ENCODE data around the gene ZIC4.

ZIC4 gene

GRCh38 chr3:147383617-147384016 lies 22.7 kb downstream of the ZIC4 start:
- peaks cover 59 to 72% of the 10 kb centered on the region in 2 donors for H3K27me3 ChIP-seq (ENCODE audit: control insufficient read depth in 2 of 2, insufficient read depth in 2 of 2, low read length in 2 of 2)
- H3K27ac ChIP-seq (ENCODE audit: low read depth in 2 of 2, low read length in 2 of 2), result no peak overlapping the region
- H3K9ac ChIP-seq (ENCODE audit: low read depth in 1 of 2, low read length in 2 of 2), result no peak overlapping the region
- no peaks in the 10 kb centered on the region for H3K4me1 ChIP-seq (ENCODE audit: control insufficient read depth in 2 of 2, insufficient read depth in 2 of 2, low read length in 2 of 2)
- H3K9me3 ChIP-seq (ENCODE audit: control insufficient read depth in 2 of 2, low read length in 2 of 2), result no peaks in the 10 kb centered on the region
- no peak overlapping the region for H3K4me3 ChIP-seq (ENCODE audit: low read length in 2 of 2)
- H3K36me3 ChIP-seq (ENCODE audit: control insufficient read depth in 2 of 2, insufficient read depth in 2 of 2, low read length in 2 of 2), result no peaks in the 10 kb centered on the region

GRCh38 chr3:147381596-147381995 lies 24.7 kb downstream of the ZIC4 start:
- Histone ChIP-seq H3K4me1 (ENCODE audit: control insufficient read depth in 2 of 2, insufficient read depth in 2 of 2, low read length in 2 of 2) (no peaks in the 10 kb centered on the region), H3K36me3 (ENCODE audit: control insufficient read depth in 2 of 2, insufficient read depth in 2 of 2, low read length in 2 of 2) (no peaks in the 10 kb centered on the region), H3K9ac (ENCODE audit: low read depth in 1 of 2, low read length in 2 of 2) (no peak overlapping the region), H3K27ac (ENCODE audit: low read depth in 2 of 2, low read length in 2 of 2) (no peak overlapping the region), H3K9me3 (ENCODE audit: control insufficient read depth in 2 of 2, low read length in 2 of 2) (peaks cover 0 to 3% of the 10 kb centered on the region in 2 donors), H3K27me3 (ENCODE audit: control insufficient read depth in 2 of 2, insufficient read depth in 2 of 2, low read length in 2 of 2) (peaks cover 59 to 65% of the 10 kb centered on the region in 2 donors), H3K4me3 (ENCODE audit: low read length in 2 of 2) (no peak overlapping the region)

- Histone ChIP-seq H3K27ac (ENCODE audit: low read depth in 2 of 2, low read length in 2 of 2) (no peak overlapping the region), H3K4me3 (ENCODE audit: low read length in 2 of 2) (no peak overlapping the region), H3K36me3 (ENCODE audit: control insufficient read depth in 2 of 2, insufficient read depth in 2 of 2, low read length in 2 of 2) (no peaks in the 10 kb centered on the region), H3K4me1 (ENCODE audit: control insufficient read depth in 2 of 2, insufficient read depth in 2 of 2, low read length in 2 of 2) (no peaks in the 10 kb centered on the region), H3K9me3 (ENCODE audit: control insufficient read depth in 2 of 2, low read length in 2 of 2) (peaks cover 0 to 3% of the 10 kb centered on the region in 2 donors), H3K9ac (ENCODE audit: low read depth in 1 of 2, low read length in 2 of 2) (no peak overlapping the region), H3K27me3 (ENCODE audit: control insufficient read depth in 2 of 2, insufficient read depth in 2 of 2, low read length in 2 of 2) (peaks cover 57 to 59% of the 10 kb centered on the region in 2 donors)
Measured at GRCh38 chr3:147380977-147381376, 25.4 kb downstream of the ZIC4 start.

- Histone ChIP-seq H3K27me3 (ENCODE audit: control insufficient read depth in 2 of 2, insufficient read depth in 2 of 2, low read length in 2 of 2) (peaks cover 52 to 56% of the 10 kb centered on the region in 2 donors), H3K9ac (ENCODE audit: low read depth in 1 of 2, low read length in 2 of 2) (no peak overlapping the region), H3K9me3 (ENCODE audit: control insufficient read depth in 2 of 2, low read length in 2 of 2) (peaks cover 0 to 3% of the 10 kb centered on the region in 2 donors)
Measured at GRCh38 chr3:147380387-147380951, 25.9 kb downstream of the ZIC4 start.

GRCh38 chr3:147379651-147380050 lies 26.7 kb downstream of the ZIC4 start:
- no peak overlapping the region for H3K27ac ChIP-seq (ENCODE audit: low read depth in 2 of 2, low read length in 2 of 2)
- H3K36me3 ChIP-seq (ENCODE audit: control insufficient read depth in 2 of 2, insufficient read depth in 2 of 2, low read length in 2 of 2), result no peaks in the 10 kb centered on the region
- peaks cover 0 to 3% of the 10 kb centered on the region in 2 donors for H3K9me3 ChIP-seq (ENCODE audit: control insufficient read depth in 2 of 2, low read length in 2 of 2)
- no peaks in the 10 kb centered on the region for H3K4me1 ChIP-seq (ENCODE audit: control insufficient read depth in 2 of 2, insufficient read depth in 2 of 2, low read length in 2 of 2)
- H3K9ac ChIP-seq (ENCODE audit: low read depth in 1 of 2, low read length in 2 of 2), result no peak overlapping the region
- H3K27me3 ChIP-seq (ENCODE audit: control insufficient read depth in 2 of 2, insufficient read depth in 2 of 2, low read length in 2 of 2), result peaks cover 45 to 55% of the 10 kb centered on the region in 2 donors
- H3K4me3 ChIP-seq (ENCODE audit: low read length in 2 of 2), result no peak overlapping the region

More at GRCh38 chr3:147380387-147380951, 25.9 kb downstream of the ZIC4 start:
- no peaks in the 10 kb centered on the region for H3K4me1 ChIP-seq (ENCODE audit: control insufficient read depth in 2 of 2, insufficient read depth in 2 of 2, low read length in 2 of 2)
- no peaks in the 10 kb centered on the region for H3K36me3 ChIP-seq (ENCODE audit: control insufficient read depth in 2 of 2, insufficient read depth in 2 of 2, low read length in 2 of 2)
- no peak overlapping the region for H3K27ac ChIP-seq (ENCODE audit: low read depth in 2 of 2, low read length in 2 of 2)
- no peak overlapping the region for H3K4me3 ChIP-seq (ENCODE audit: low read length in 2 of 2)

GRCh38 chr3:147377412-147378367 lies 28.7 kb downstream of the ZIC4 start:
- H3K36me3 ChIP-seq (ENCODE audit: control insufficient read depth in 2 of 2, insufficient read depth in 2 of 2, low read length in 2 of 2), result no peaks in the 10 kb centered on the region
- H3K4me1 ChIP-seq (ENCODE audit: control insufficient read depth in 2 of 2, insufficient read depth in 2 of 2, low read length in 2 of 2), result no peaks in the 10 kb centered on the region
- peaks cover 50 to 61% of the 10 kb centered on the region in 2 donors for H3K27me3 ChIP-seq (ENCODE audit: control insufficient read depth in 2 of 2, insufficient read depth in 2 of 2, low read length in 2 of 2)
- no peak overlapping the region for H3K9ac ChIP-seq (ENCODE audit: low read depth in 1 of 2, low read length in 2 of 2)
- no peak overlapping the region for H3K27ac ChIP-seq (ENCODE audit: low read depth in 2 of 2, low read length in 2 of 2)
- H3K4me3 ChIP-seq (ENCODE audit: low read length in 2 of 2), result no peak overlapping the region
- H3K9me3 ChIP-seq (ENCODE audit: control insufficient read depth in 2 of 2, low read length in 2 of 2), result peaks cover 0 to 3% of the 10 kb centered on the region in 2 donors

GRCh38 chr3:147373301-147373700 lies 33.0 kb downstream of the ZIC4 start:
- no peaks in the 10 kb centered on the region for H3K4me1 ChIP-seq (ENCODE audit: control insufficient read depth in 2 of 2, insufficient read depth in 2 of 2, low read length in 2 of 2)
- no peaks in the 10 kb centered on the region for H3K36me3 ChIP-seq (ENCODE audit: control insufficient read depth in 2 of 2, insufficient read depth in 2 of 2, low read length in 2 of 2)
- H3K27ac ChIP-seq (ENCODE audit: low read depth in 2 of 2, low read length in 2 of 2), result no peak overlapping the region
- H3K4me3 ChIP-seq (ENCODE audit: low read length in 2 of 2), result no peak overlapping the region
- peaks cover 56 to 60% of the 10 kb centered on the region in 2 donors for H3K27me3 ChIP-seq (ENCODE audit: control insufficient read depth in 2 of 2, insufficient read depth in 2 of 2, low read length in 2 of 2)
- no peak overlapping the region for H3K9ac ChIP-seq (ENCODE audit: low read depth in 1 of 2, low read length in 2 of 2)
- peaks cover 0 to 3% of the 10 kb centered on the region in 2 donors for H3K9me3 ChIP-seq (ENCODE audit: control insufficient read depth in 2 of 2, low read length in 2 of 2)

- Histone ChIP-seq H3K4me3 (ENCODE audit: low read length in 2 of 2) (no peak overlapping the region), H3K4me1 (ENCODE audit: control insufficient read depth in 2 of 2, insufficient read depth in 2 of 2, low read length in 2 of 2) (no peaks in the 10 kb centered on the region), H3K27me3 (ENCODE audit: control insufficient read depth in 2 of 2, insufficient read depth in 2 of 2, low read length in 2 of 2) (peaks cover 58 to 59% of the 10 kb centered on the region in 2 donors), H3K9me3 (ENCODE audit: control insufficient read depth in 2 of 2, low read length in 2 of 2) (peaks cover 0 to under 1% of the 10 kb centered on the region in 2 donors), H3K36me3 (ENCODE audit: control insufficient read depth in 2 of 2, insufficient read depth in 2 of 2, low read length in 2 of 2) (no peaks in the 10 kb centered on the region), H3K9ac (ENCODE audit: low read depth in 1 of 2, low read length in 2 of 2) (no peak overlapping the region), H3K27ac (ENCODE audit: low read depth in 2 of 2, low read length in 2 of 2) (no peak overlapping the region)
Measured at GRCh38 chr3:147372525-147373027, 33.8 kb downstream of the ZIC4 start.

- H3K9ac ChIP-seq (ENCODE audit: low read depth in 1 of 2, low read length in 2 of 2), result no peak overlapping the region
- no peak overlapping the region for H3K27ac ChIP-seq (ENCODE audit: low read depth in 2 of 2, low read length in 2 of 2)
- peaks cover 54 to 55% of the 10 kb centered on the region in 2 donors for H3K27me3 ChIP-seq (ENCODE audit: control insufficient read depth in 2 of 2, insufficient read depth in 2 of 2, low read length in 2 of 2)
- H3K9me3 ChIP-seq (ENCODE audit: control insufficient read depth in 2 of 2, low read length in 2 of 2), result no peaks in the 10 kb centered on the region
- H3K36me3 ChIP-seq (ENCODE audit: control insufficient read depth in 2 of 2, insufficient read depth in 2 of 2, low read length in 2 of 2), result no peaks in the 10 kb centered on the region
- H3K4me3 ChIP-seq (ENCODE audit: low read length in 2 of 2), result no peak overlapping the region
- no peaks in the 10 kb centered on the region for H3K4me1 ChIP-seq (ENCODE audit: control insufficient read depth in 2 of 2, insufficient read depth in 2 of 2, low read length in 2 of 2)
Measured at GRCh38 chr3:147371771-147372340, 34.5 kb downstream of the ZIC4 start.

GRCh38 chr3:147371140-147371539 lies 35.2 kb downstream of the ZIC4 start:
- no peaks in the 10 kb centered on the region for H3K36me3 ChIP-seq (ENCODE audit: control insufficient read depth in 2 of 2, insufficient read depth in 2 of 2, low read length in 2 of 2)
- H3K9me3 ChIP-seq (ENCODE audit: control insufficient read depth in 2 of 2, low read length in 2 of 2), result no peaks in the 10 kb centered on the region
- peaks cover 54 to 55% of the 10 kb centered on the region in 2 donors for H3K27me3 ChIP-seq (ENCODE audit: control insufficient read depth in 2 of 2, insufficient read depth in 2 of 2, low read length in 2 of 2)
- no peak overlapping the region for H3K27ac ChIP-seq (ENCODE audit: low read depth in 2 of 2, low read length in 2 of 2)
- no peak overlapping the region for H3K4me3 ChIP-seq (ENCODE audit: low read length in 2 of 2)
- no peak overlapping the region for H3K9ac ChIP-seq (ENCODE audit: low read depth in 1 of 2, low read length in 2 of 2)
- no peaks in the 10 kb centered on the region for H3K4me1 ChIP-seq (ENCODE audit: control insufficient read depth in 2 of 2, insufficient read depth in 2 of 2, low read length in 2 of 2)
